SIG-M5 (cell line): ENCODE data around the gene ANKRD66.
"Not testable (repeated sequence)": the region's sequence is repeated elsewhere in the genome, so short reads cannot be mapped to it uniquely, and the experiment has no call there.

Experiments
- DNase-seq: peaks from one replicate; lab custom pipeline; 2025; lab: John Stamatoyannopoulos, UW

ANKRD66 gene

DNA sequence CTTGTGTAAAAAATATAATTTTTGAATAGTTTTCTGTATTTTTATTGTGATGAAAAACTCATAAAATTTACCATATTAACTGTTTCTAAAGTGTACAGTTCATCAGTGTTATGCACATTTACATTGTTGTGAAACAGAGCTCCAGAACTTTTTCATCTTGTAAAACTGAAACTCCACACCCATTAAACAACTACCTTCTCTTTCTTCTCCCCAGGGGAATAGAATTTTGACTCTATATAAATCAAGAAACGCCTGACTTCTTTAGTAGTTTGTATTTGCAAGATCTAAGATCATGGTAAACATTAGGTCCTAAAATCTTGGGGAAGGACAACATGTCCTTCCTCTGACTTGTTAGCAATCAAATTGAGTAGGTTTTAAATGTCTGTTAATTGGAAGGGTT, 9.1 kb downstream of the ANKRD66 start:
- DNase-seq, result no peak

DNA sequence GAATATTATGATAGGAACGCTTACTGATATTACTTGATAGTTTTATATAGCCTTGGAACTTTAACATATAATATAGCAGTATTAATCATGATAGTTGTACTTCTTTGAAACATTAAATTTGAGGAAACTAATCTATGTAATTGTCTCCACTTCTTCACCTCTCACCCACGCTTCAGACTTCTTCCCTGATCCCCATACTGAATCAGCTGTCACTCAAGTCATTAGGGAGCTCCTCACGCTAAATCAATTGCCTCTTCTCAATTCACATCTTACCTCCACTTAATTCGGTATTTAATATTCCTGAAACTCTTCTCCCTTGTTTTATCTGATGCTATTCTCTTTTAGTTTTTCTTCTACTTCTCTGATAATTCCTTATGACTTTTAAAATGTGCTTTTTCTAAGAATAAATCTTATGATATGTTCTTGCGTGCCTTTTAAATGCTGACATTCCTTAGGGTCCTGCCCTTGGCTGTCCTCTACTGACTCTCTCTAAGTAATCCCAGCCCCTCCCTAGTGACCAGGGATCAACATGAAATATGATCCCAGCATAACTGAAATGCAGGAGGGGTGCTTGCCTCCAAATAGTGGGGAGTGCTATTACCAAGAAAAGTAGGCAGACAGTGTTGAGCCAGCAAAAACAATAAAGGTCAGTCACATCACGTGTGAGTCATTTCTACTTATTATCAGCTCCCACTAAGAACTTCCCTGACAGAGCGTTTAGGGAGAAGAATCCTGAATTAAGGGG, 9.9 kb downstream of the ANKRD66 start:
- DNase-seq, result no peak

DNA sequence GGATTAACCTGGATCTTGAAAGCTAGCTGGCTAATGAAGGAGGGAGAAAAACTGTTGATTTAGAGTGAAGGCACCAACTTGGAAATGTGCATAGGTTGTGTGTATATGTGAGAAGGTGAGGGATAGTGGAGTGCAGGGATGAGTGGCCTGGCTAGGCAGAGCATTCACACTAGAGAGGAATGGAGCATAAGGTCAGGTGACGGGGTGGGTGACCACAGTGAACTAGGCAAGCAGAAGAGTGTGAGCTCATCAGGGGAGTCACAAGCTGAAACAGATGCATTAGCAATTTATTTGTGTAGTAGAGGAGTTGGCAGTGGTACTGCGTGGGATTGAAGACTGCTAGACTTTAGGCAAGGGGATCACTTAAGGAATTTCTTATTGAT, 10.5 kb downstream of the ANKRD66 start:
- no peak for DNase-seq

DNA sequence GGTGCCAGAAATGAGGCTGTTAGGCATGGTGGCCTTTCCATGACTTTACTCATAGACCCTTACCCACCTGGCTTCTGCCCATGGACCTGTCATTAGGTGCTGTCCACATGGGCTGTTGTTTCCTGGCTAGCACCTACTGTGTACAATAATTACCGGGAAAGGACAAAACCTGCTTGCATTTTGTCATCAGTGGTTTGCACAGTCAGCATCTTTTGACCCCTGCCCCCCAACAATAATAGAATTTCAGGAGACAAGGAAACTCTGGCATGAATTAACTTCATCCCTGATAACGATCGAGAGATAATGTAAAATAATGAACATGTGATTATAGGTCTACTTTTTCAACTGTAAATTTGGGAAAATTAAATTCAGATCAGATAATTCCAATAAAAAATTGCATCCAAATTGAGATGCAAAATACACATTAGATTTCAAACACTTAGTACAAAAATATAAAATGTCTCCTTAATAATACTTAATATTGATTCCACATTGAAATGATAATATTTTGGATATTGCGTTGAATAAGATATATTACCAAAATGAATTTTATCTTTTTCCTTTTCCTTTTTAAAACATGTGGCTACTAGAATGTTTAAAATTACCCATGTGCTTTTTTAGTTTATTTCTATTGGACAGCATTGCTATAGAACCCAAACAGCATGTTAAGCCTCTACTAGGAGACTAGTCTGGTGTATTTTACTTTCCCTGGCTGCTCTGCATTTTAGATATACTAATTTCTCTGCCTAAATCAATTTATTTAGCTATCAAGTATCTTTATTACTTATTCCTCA, 12.4 kb downstream of the ANKRD66 start:
- DNase-seq, result no peak

DNA sequence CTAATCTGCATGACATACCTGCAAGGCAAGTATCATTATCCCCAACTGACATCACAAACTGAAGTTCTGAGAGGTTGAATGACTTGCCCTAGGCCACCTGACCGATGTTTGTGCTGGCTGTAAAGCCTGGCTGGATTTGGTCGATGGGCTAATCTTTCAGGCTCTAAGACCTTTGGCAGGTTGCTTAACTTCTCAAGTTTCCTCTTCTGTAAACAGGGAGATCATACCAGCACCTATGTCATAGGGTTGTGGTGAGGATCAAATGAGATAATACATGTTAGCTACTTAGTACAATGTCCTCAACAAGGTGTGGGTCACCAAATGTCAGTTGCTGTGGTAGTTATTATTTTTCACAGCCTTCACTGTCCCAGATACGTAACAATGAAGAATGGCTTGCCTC, 14.2 kb downstream of the ANKRD66 start:
- DNase-seq, result no peak

DNA sequence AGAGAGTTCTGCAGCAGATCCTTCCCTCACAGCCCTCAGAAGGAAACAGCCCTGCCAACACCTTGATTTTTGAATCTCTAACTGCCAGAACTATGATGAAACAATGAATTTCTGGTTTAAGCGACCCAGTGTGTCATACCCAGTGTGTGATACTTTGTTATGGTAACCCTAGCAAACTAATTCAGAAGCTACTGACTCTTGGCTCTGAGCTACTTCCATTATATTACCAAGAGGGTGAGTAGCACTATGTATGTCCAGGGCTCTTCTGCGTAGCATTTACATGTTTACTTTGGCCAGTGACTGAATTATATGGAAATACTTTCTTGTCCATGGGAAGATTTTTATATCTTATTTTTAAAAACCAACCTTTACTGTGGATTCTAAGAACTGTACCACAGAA, 16.7 kb downstream of the ANKRD66 start:
- DNase-seq, result no peak

DNA sequence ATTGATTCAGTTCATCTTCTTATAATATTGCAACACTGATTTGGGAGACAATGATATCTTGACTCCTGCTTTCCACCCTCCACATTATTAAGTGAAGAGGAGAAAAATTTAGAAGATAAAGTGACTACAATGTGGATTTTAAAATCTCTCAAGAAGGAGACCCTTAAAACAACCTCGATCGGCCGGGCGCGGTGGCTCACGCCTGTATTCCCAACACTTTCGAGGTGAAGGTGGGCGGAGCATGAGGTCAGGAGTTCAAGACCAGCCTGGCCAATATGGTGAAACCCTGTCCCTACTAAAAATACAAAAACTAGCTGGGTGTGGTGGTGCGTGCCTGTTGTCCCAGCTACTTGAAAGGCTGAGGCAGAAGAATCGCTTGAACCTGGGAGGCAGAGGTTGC, 17.5 kb downstream of the ANKRD66 start:
- not testable (repeated sequence) for DNase-seq

DNA sequence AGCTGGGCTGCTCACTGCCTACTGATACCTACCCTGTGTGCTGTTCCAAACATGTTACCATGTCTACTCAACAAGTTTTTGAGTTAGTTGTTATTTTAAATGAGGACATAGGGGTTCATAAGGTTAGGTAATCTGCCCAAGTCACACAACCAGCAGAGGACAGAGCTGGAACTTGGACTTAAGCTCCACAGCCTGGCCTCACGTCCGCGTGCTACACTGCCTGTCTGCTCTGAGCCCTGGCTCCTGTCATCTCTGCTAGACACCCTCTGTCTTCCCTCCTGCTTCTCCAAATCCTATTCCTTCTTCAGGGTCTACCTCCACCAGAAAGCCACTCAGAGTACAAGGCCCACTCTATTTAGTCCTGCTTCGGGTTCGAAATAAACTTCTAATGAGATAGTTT, 18.2 kb downstream of the ANKRD66 start:
- DNase-seq, result no peak

DNA sequence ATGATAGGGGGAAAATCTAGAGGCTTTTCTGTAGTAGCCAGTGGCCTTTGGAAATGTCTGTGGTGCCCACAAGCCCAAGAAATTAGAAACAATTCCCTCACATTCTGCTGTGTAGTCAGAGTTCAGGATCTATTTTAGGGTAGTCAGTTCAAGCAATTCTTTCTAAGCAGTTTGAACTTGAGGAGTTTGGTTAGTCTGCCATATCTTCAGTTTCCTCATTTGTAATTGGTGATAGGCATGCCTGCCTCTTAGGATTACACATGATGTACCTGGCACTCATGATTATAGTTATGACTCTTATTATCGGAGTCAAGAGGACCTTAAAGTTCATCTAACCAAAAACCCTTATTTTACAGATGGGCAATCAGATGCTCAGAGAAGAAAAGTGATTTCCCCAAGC, 25.3 kb downstream of the ANKRD66 start:
- no peak for DNase-seq

DNA sequence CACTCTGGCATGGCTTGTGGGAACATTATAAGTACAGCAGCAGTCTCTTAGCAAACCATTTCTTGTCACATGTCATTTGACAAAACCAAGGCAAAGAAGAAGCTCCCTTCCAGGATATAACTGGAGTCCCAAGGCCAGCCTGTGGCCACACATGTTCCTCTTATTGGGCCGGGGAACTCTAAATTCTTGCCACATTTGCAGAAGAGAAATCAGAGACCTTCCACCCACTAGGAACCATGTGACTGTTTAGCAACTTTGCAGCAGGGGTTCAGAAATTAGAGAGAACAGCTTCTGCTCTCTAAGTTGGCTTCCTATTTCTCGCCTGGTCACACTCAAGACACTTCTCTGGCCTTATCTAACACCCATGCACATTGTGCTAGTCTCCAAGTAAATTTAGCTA, 26.0 kb downstream of the ANKRD66 start:
- peak; percentile 74 for DNase-seq

DNA sequence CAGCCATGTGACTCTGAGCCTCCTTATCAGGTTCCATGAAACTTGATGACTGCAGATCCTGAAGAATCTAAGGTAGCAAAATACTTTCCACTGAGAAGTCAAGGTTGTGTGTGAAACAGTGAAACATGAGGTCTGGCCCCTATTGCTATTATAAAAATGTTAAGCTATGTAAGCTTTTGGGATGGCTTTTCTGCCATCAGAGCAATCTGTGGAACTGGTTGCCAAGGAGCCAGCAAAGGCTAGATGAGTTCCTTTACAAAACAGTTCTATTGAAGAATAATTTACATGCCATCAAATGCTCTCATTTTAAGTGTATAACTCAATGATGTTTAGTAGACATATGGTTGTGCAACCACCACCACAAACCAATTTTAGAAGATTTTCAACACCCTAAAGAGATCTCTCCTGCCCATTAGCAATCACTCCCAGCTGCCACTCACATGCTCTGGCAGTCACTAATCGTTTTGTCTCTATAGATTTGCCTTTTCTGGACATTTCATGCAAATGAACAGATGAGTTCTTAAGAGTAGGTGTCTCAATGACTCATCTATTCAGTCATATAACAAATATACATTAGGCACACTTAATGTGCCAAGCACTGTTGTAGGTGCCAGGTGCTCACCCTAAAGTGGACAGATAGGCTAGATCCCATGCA, 26.6 kb downstream of the ANKRD66 start:
- no peak for DNase-seq

DNA sequence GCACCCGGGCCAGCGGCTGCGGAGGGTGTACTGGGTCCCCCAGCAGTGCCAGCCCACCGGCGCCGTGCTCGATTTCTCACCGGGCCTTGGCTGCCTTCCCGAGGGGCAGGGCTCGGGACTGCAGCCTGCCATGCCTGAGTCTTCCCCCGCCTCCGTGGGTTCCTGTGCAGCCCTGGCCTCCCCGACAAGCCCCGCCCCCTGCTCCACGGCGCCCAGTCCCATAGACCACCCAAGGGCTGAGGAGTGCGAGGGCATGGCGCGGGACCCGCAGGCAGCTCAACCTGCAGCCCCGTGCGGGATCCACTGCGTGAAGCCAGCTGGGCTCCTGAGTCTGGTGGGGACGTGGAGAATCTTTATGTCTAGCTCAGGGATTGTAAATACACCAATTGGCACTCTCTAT, 28.0 kb downstream of the ANKRD66 start:
- DNase-seq, result not testable (repeated sequence)

DNA sequence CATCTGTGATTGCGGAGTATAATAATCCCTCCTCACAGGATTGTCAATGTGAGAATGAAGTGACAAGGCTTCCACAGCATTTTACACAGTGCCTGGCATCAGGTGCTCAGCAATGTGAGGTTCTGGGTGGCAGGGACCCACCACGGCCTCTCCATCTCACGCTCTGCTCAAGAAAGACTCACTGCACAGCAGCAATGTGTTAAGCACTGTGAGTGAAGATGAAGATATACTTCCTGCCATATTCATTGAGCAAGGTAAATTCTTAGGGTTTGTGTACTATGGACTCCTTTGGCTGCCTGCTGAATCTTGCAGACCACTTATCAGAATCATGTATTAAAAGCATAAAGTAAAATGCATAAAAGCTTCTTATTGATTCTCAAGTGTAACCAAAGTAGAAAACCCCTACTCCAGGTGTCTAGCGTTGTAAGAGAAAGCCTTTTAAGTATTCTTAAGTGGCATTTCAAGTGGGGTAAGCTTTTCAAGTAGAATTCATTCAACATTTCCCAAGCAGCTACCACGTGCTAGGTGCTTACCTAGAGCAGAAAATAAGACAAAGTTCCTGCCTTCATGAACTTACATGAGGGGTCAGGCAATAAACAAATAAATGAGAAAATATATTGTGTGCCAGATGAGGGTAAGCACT, 29.5 kb downstream of the ANKRD66 start:
- DNase-seq, result no peak

DNA sequence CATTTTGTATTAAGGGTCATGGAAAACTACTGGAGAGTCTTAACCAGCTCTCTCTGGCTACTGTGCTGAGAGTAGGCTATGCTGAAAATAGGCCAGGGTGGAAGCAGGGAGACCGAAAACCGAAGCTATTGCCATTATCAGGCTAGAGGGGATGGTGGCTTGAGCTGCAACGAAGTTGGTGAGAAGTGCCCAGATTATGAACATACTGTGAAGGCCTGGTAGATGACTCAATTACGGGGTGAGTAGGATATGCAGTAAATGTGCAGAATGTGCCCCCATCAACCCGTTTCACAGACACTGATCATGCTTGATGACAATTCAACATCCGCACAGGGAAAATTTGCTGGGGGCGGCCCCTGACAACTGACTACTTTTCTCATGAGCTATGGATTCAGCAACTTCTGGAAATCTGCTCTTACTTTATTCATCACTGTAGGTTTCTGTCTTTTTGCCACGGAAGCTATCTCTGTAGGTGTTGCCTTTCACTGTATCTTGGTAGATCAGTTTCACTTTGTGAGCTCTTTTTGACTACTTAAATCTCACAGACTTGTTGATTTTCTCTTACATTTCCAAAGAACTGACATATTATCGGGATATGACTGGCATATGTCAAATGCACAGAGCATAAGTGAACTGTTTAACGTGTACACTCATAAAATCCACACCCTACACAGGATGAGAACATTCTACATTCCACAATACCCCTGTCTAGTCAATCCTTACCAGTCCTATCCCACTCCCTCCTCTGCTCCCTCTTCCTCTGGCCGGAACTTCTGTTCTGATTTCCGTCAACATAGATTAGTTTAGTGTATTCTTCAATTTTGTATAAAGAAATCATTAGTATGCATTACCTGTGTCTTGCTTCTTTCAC, 31.0 kb downstream of the ANKRD66 start:
- DNase-seq, result no peak

DNA sequence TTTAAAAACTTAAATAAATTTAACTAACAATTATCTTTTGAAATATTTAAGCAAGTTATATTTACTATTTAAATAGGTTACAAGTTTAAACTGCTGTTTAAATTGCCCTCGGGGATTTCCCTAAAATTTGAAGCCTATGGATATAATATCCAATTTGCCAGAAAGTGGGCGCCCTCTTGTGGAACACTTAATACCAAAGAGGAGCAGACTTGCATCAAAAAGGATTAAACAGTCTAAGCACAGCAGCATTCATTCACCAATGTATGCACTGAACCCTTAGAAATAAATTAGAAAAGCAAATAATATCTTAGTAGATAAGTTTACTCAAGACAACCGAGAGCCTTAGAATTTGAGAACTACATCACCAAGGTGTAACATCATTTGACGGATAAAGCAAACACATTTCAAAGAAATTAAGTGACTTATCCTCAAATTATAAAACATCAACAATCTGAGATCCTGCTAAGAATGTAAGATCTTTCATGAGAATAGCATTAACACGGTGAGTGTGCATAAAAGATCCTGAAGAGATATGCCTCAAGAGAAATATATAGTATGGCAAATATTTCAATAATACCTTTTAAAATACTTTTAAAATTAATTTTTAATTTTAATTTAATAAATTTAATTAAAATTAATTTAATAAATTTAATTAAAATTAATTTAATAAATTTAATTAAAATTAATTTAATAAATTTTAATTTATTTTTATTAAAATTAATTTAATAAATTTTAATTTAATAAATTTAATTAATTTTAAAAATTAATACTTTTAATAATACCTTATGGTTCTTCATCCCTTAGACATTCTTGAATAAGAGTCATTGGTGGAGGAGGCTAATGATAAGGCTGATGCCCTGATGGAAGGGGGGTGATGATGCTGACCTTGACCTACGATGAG, 35.0 kb downstream of the ANKRD66 start:
- no peak for DNase-seq

DNA sequence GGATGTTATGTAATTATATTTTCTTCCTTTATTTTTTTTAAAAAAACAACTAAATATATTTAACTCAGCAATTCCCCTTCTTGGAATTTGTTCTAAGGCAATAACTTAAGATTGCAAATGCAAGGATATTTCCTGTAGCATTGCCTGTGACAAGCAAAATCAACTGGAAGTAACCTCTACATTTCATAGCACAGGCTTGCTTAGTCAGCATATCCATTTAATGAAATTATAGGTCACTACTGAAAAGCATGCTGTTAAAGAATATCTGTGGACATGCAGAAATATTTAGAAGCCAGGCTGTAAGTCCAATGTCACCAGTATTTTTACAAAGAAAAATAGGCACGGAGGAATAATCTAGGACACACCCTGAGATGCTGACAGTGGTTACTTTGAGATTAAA, 37.8 kb downstream of the ANKRD66 start:
- no peak for DNase-seq

DNA sequence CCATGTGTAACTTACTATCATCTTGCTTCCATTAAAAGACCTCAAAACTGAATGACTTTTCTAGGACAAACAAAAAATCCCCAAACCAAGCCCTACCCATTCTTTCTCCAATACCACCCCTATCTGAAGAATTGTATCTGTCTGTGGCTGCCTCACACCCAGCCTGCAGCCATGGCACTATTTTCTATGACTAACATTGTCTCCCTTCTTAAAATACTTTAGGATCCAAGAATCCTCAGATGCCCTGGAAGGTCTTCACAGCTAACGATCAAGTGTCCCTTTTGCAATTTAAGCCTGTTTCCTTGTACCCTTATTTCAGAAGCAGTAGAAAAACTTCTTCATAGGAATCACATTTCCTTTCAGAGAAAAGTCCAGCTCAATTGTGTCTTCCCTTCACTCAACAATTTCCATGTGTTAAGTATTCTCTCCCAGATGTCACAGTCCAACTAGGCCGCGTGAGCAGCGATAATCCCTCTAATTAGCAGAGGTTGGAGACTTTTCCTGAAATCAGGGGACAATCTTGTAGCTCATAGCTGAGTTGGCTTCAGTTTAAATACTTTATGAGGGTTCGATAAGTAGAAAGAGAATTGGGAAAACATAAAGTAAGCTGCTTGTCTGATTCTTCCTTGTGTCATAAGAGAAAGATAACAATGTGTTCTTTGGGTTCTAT, 41.3 kb downstream of the ANKRD66 start:
- DNase-seq, result no peak

DNA sequence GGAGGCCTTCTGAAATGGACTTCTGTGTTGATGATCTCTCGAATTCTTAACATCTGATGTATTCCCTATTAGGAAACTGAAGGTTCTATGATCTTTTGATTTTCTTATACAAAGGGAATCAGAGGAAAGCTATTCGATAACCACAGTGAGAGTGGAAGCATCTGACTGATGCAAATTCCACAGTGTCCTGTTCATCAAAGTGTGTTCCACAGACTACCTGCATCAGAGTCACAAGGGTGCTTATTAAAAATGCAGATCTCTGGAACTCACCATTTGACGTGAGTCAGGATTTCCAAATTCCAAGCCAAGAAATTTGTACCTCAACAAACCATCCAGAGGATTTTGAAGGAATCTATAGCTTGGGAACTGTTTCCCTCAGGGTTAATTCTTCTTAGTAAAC, 42.1 kb downstream of the ANKRD66 start:
- no peak for DNase-seq

DNA sequence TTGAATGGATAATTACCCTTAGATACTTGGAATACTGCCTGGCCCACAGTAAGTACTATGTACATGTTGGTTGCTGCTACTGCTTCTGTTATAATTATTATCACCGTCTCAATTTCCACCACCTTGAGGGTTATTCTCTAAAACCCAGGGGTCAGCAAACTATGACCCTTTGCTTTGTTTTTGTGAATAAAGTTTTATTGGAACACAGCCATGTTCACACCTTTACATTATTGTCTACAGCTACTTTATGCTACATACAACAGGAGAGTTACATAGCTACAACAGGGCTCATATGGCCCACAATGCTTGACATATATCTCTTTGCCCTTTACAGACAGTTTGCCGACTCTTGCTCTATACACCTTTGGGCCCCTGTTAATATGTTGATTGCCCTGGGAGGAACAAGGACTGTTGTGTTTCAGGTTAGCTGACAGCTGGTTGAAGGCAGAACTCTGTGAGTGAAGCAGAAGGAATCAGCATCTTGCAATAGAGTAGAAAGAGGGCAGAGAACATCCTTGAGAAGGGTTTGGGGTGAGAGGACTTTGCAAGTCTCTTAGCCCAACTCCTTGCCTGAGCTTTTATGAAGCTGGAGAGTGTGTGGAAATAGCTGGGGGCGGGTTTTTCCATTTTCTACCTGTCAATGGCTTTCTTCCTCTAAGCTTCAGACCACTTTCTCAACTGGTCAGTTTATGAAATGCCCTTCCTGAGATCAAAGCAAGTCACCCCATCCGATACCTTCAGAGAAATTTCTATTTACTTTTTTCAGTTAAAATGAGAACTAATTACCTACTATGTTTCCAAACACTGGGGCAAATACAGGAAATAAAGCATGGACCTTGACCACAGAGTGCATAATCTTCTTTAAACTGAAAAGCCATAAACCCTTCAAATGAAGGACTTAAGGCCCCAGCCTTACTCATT, 43.0 kb downstream of the ANKRD66 start:
- no peak for DNase-seq
